ENCODE results near the gene TUBB2B.
"Not testable (repeated sequence)": the region's sequence is repeated elsewhere in the genome, so short reads cannot be mapped to it uniquely, and the experiment has no call there.

Gene TUBB2B

DNA sequence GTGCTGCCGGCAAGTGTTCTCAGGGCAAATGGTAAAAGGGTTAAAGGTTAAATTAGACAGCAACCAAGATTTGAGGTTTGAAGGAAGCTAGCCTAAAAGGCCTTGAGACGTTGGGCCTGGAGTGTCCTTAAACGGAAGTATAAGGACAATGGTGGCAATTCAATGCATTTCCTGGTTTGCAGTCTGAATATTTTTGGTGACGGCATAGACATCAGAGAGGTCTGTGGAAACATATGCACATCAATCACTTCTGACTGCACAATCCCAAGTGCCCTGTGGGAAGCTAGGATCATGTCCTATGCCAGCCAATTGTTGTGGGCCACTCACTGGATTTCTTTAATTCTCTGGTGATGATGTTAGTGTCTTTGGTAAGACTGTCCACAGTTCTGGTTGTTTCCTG lies 44.4 kb downstream of the TUBB2B start:
- DNase-seq: no peak

- DNase-seq: no peak
Observed at GRCh38 chr6:3181105-3181504, 46.3 kb downstream of the TUBB2B start.

DNA sequence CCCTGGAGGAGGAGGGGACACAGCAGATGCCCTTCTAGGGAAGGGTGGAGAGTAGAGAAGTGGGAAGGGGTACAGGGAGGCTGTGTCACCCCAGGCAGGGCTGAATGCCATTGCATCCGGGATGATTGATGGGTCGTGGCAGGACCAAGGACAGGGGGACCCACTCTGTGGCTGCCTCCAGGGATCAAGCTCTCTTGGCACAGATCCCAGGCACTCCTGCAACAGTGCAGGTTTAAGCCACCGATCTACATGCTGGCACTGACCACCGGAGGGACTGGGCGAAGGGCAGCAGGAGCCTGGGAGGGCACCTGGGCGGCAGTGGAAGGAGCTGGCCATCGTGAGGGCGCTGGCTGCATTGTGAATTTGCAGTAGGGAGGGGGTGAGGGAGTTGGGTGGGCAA lies 47.5 kb downstream of the TUBB2B start:
- not testable (repeated sequence) for DNase-seq

DNA sequence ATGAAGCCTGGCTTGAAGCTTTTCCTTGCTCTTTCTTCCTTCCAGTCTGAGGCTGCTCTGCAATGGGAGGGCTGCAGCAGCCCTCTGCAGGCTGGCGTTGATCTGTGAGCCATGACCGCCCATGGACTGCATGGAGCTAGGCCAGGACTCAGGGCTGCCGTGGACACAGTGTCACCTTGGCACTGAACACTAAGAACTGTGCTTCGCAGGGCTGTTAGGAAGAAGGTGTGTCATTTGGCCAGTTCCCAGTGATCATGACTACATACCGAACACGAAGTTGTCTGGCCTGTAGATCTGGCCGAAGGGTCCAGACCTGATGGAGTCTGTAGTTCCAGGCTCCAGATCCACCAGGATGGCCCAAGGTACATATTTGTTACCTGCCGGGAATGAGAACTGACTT lies 48.8 kb downstream of the TUBB2B start:
- not testable (repeated sequence) for DNase-seq

GRCh38 chr6:3176562-3177355 lies 50.7 kb downstream of the TUBB2B start:
- peak; percentile 92 for DNase-seq

- DNase-seq: no peak
Observed at GRCh38 chr6:3175715-3176402, 51.6 kb downstream of the TUBB2B start.
